PC-9 (cell line): Measurements from ENCODE around the gene PRDX1. TPM values are rescaled to one million over a fixed set of nuclear protein-coding genes. Genes with fewer than 3 reads are reported as not detected.

ENCODE experiments used
- total RNA-seq: library from RNA; stranded (reverse); gene quantifications from 2 replicates; pipeline ENCODE4 v1.2.3, GENCODE V29; 2021

PRDX1 gene
- total RNA-seq, 1 experiment from 2014 or later, result 1,838 TPM

Other genes with a start within 250 kb of the PRDX1 start
- gene HPDL, start 195.0 kb downstream of the PRDX1 start, total RNA-seq, result 10.4 and 12.7 TPM in 2 replicates
- gene TOE1, start 181.7 kb downstream of the PRDX1 start, total RNA-seq, result 14.5 and 20.4 TPM in 2 replicates
- 52.4 and 53.2 TPM in 2 replicates for gene MUTYH, start 181.4 kb downstream of the PRDX1 start, total RNA-seq
- 13.8 and 17.5 TPM in 2 replicates for gene TESK2, start 30.7 kb downstream of the PRDX1 start, total RNA-seq
- 4.2 and 4.4 TPM in 2 replicates for gene CCDC163, start 21.8 kb downstream of the PRDX1 start, total RNA-seq
- 3.0 and 7.3 TPM in 2 replicates for gene MMACHC, start 21.6 kb downstream of the PRDX1 start, total RNA-seq
- gene AKR1A1, start 28.9 kb upstream of the PRDX1 start, total RNA-seq, result 202 and 277 TPM in 2 replicates
- gene NASP, start 62.2 kb upstream of the PRDX1 start, total RNA-seq, result 211 and 221 TPM in 2 replicates
- 5.6 and 6.6 TPM in 2 replicates for gene CCDC17, start 102.2 kb upstream of the PRDX1 start, total RNA-seq
- gene GPBP1L1, start 164.6 kb upstream of the PRDX1 start, total RNA-seq, result 124 and 138 TPM in 2 replicates
- gene TMEM69, start 166.3 kb upstream of the PRDX1 start, total RNA-seq, result 25.5 and 49.4 TPM in 2 replicates
- gene IPP, start 228.8 kb upstream of the PRDX1 start, total RNA-seq, result 25.2 and 25.4 TPM in 2 replicates